Colonic mucosa (tissue), 4 donors: ENCODE results near the gene POR. TPM values are rescaled to one million over a fixed set of nuclear protein-coding genes. Genes with fewer than 3 reads are reported as not detected.

Experiments
- DNase-seq: peaks from one replicate; pipeline ENCODE4 v3.0.0-alpha.2; 2020
- H3K27ac ChIP-seq: fragments of 200-600 bp; one replicate; pipeline ENCODE4 v1.8.0; 2021
- H3K27me3 ChIP-seq: fragments of 200-600 bp; one replicate; pipeline ENCODE4 v1.8.0; 2021
- H3K36me3 ChIP-seq: fragments of 200-600 bp; one replicate; pipeline ENCODE4 v1.8.0; 2021
- H3K4me1 ChIP-seq: fragments of 200-600 bp; one replicate; pipeline ENCODE4 v1.8.0; 2021; ENCODE audit warnings: mild to moderate bottlenecking
- H3K4me3 ChIP-seq: fragments of 200-600 bp; one replicate; pipeline ENCODE4 v1.8.0; 2021
- H3K9ac ChIP-seq, 2 donors: one replicate each; pipeline ENCODE4 v1.7.0; 2013; ENCODE audit warnings: control low read depth in 2 of 2, low read depth in 2 of 2, low read length in 2 of 2
- H3K9me3 ChIP-seq: fragments of 200-600 bp; one replicate; pipeline ENCODE4 v1.8.0; 2021
- intact Hi-C: fragments of 100-400 bp; cut with DNase I; formaldehyde crosslinking; loops from one replicate; pipeline ENCODE4 v1.14.1; 2022
- total RNA-seq, 2 donors: library from RNA; stranded (reverse); fragmentation: NEBNext Ultra II Directional in 1 of 2; extraction: Animal tissue kit (Norgen Biotek cat#: 25700) in 1 of 2; gene quantifications; one replicate each; pipeline ENCODE4 v1.2.1, GENCODE V29; 2021
- TF ChIP-seq, protein P1 (sequence below): fragments of 200-600 bp; IDR thresholded peaks from one replicate; pipeline ENCODE4 v1.8.0; 2022; ENCODE audit warnings: antibody characterized with exemption, mild to moderate bottlenecking
- donor health status: healthy.
- donor health status: DM: no; HTN: no; CAD: no.
- donor health status: DM: no; HTN: no; CAD: no.

The POR gene
- total RNA-seq, 2 donors from 2014 or later: 126 to 169 TPM

GRCh38 chr7:75980430-75981202, 65.7 kb downstream of the POR start:
- Histone ChIP-seq H3K36me3 (no peaks in the 10 kb centered on the region), H3K27me3 (no peaks in the 10 kb centered on the region), H3K9me3 (no peaks in the 10 kb centered on the region), H3K27ac (peak overlapping the region; percentile 53), H3K4me1 (peaks cover 15% of the 10 kb centered on the region), H3K9ac (peak overlapping the region in 1 of 2 donors; percentile 22), H3K4me3 (no peak overlapping the region)
- peak; percentile 21 for DNase-seq
- TF ChIP-seq, protein P1, sequence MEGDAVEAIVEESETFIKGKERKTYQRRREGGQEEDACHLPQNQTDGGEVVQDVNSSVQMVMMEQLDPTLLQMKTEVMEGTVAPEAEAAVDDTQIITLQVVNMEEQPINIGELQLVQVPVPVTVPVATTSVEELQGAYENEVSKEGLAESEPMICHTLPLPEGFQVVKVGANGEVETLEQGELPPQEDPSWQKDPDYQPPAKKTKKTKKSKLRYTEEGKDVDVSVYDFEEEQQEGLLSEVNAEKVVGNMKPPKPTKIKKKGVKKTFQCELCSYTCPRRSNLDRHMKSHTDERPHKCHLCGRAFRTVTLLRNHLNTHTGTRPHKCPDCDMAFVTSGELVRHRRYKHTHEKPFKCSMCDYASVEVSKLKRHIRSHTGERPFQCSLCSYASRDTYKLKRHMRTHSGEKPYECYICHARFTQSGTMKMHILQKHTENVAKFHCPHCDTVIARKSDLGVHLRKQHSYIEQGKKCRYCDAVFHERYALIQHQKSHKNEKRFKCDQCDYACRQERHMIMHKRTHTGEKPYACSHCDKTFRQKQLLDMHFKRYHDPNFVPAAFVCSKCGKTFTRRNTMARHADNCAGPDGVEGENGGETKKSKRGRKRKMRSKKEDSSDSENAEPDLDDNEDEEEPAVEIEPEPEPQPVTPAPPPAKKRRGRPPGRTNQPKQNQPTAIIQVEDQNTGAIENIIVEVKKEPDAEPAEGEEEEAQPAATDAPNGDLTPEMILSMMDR: no peak
- intact Hi-C loops: no loop called here

DNA sequence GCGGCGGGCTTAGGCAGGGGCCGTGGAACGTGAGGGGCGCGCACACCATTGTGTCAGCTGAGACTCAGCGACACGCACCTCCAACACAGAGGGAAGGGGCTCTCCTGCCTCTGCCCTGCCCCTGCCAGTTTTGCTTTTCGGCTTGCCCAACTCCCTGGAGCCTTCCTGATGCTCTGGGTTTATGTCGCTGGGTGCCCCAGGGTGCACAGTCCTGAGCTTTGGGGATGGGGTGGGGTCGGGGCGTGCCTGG, 66.2 kb downstream of the POR start:
- Histone ChIP-seq H3K4me3 (no peak overlapping the region), H3K9me3 (no peaks in the 10 kb centered on the region), H3K27me3 (no peaks in the 10 kb centered on the region), H3K9ac (no peak overlapping the region), H3K27ac (no peak overlapping the region), H3K4me1 (peaks cover 16% of the 10 kb centered on the region), H3K36me3 (no peaks in the 10 kb centered on the region)
- no peak for DNase-seq
- TF ChIP-seq, protein P1: no peak
- intact Hi-C loops: no loop called here

DNA sequence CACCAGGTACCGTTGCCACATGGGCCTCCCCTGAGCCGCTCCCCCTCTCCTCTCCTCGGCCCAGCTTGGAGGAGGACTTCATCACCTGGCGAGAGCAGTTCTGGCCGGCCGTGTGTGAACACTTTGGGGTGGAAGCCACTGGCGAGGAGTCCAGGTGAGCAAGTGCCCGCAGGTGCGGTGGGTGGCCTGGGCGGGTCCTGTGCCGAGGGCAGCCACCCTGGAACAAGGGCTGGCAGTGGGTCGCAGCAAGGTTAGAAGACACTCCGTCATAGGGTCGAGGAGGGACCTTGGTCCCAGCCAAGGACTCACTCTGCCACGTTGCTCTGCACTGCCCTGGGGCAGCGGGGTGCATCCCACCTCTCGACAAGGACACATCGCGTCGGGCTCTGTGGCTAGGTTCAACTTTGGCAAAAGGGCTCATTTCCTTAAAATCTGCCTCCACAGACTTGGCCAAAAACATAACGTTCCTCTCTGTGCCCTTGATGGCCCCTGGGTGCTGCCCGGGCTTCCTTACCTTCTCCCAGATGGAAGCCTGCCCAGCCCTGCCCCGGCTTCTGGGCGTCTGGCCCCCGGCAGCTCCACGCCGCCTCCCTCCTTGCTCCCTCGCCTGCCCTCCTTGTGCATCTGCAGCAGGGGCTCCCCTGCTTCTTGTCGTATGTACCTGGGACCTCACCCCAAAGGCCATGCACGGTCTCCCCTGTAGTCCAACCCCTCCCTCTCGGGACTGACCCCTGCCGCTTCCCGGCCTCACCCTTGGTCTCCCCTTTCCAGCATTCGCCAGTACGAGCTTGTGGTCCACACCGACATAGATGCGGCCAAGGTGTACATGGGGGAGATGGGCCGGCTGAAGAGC, 66.7 kb downstream of the POR start:
- intact Hi-C loops: no loop called here
- Histone ChIP-seq H3K4me1 (peaks cover 16% of the 10 kb centered on the region), H3K27me3 (no peaks in the 10 kb centered on the region), H3K4me3 (no peak overlapping the region), H3K9me3 (no peaks in the 10 kb centered on the region), H3K27ac (no peak overlapping the region), H3K9ac (no peak overlapping the region), H3K36me3 (no peaks in the 10 kb centered on the region)
- peak; percentile 17 for DNase-seq
- TF ChIP-seq, protein P1: no peak

DNA sequence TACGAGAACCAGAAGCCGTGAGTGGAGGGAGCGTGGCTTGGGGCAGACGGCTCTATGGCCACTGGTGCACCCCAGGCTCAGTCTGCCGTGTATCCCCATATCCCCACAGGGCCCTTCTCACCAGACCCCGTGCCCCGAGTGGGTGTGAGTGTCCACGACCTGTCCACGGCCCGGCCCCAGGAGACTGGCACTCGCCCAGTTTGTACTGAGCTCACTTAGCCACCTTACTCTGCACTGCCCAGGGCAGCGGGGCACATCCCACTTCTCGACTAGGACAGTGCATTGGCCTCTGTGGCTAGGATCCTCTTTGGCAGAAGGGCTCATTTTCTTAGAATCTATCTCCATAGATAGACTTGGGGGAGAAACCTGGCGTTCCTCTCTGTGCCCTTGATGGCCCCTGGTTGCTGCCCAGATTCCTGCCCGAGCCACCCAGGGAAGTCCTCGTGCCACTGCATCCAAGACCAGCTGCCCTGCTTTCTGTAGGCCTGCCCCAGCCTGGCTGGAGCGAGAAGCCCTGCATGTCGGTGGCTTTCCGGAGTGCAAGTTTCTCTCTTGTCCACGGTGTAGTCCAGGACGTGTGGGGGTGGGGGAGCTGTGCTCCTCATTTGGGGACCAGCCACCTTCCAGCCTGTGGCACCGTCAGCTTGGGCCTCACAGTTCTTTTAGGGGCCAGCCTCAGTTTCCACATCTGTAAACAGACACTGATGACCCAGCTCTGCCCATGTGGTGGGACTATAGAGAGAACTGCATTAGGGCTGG, 67.5 kb downstream of the POR start:
- no peak overlapping the region for H3K4me3 ChIP-seq
- H3K36me3 ChIP-seq: no peaks in the 10 kb centered on the region
- H3K27me3 ChIP-seq: no peaks in the 10 kb centered on the region
- H3K27ac ChIP-seq: no peak overlapping the region
- H3K9me3 ChIP-seq: no peaks in the 10 kb centered on the region
- TF ChIP-seq, protein P1: no peak
- intact Hi-C loops: no loop called here
- H3K9ac ChIP-seq: no peak overlapping the region
- peaks cover 16% of the 10 kb centered on the region for H3K4me1 ChIP-seq
- peak; percentile 18 for DNase-seq

DNA sequence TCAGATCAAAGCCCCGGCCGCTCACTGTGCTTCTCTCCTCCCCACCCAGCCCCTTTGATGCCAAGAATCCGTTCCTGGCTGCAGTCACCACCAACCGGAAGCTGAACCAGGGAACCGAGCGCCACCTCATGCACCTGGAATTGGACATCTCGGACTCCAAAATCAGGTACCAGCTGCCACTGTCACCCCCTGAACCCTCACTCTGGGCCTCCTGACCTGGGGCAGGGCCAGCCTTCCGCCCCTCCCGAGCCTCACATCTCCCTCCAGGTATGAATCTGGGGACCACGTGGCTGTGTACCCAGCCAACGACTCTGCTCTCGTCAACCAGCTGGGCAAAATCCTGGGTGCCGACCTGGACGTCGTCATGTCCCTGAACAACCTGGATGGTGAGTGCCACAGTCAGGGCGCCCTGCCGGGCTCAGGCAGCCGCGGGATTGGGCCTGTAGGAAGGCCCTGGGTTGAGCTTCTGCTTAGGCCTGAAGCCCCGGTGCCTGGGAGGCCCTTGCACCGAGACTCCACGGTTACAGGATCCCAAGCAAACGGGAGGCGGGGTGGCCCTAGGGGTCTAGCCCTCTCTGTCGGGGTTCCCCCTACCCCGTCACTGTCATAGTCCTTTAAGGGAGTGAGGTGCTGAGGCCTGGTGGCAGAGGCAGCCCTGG, 68.6 kb downstream of the POR start:
- Histone ChIP-seq H3K4me1 (peaks cover 16% of the 10 kb centered on the region), H3K27ac (no peak overlapping the region), H3K36me3 (no peaks in the 10 kb centered on the region), H3K9me3 (no peaks in the 10 kb centered on the region), H3K9ac (no peak overlapping the region), H3K4me3 (no peak overlapping the region), H3K27me3 (no peaks in the 10 kb centered on the region)
- TF ChIP-seq, protein P1: no peak
- DNase-seq: peak; percentile 17
- intact Hi-C loops: no loop called here
